Stimulated activated CD4-positive, alpha-beta T cell treated with anti-CD3 and anti-CD28 coated beads, Interleukin-4, amount 100 ng/mL, for 48 hours (primary cell): ENCODE measurements around the gene AMIGO1.
A peak's percentile ranks its signal among the peaks of the same experiment; 100 is the strongest.

Source experiments
- DNase-seq, 2 donors: peaks; one replicate each; pipeline ENCODE4 v3.0.0-alpha.2; 2020; ENCODE audit warnings: low read depth in 2 of 2

AMIGO1 gene

GRCh38 chr1:109502364-109502851, 7.1 kb downstream of the AMIGO1 start:
- no peak for DNase-seq

GRCh38 chr1:109501644-109502363, 7.7 kb downstream of the AMIGO1 start:
- no peak for DNase-seq

GRCh38 chr1:109500941-109501381, 8.6 kb downstream of the AMIGO1 start:
- DNase-seq = no peak

GRCh38 chr1:109499661-109500536, 9.6 kb downstream of the AMIGO1 start:
- peak in 1 of 2 donors; percentile 57 for DNase-seq

- DNase-seq = no peak
These were observed 10.4 kb downstream of the AMIGO1 start for GRCh38 chr1:109499081-109499480.

GRCh38 chr1:109498161-109498801, 11.2 kb downstream of the AMIGO1 start:
- no peak for DNase-seq

GRCh38 chr1:109497449-109498160, 11.9 kb downstream of the AMIGO1 start:
- DNase-seq = no peak

GRCh38 chr1:109495738-109496137, 13.8 kb downstream of the AMIGO1 start:
- no peak for DNase-seq

- peak; percentile 87 for DNase-seq
These were observed 15.6 kb downstream of the AMIGO1 start, which contains the start of gene CYB561D1 for GRCh38 chr1:109493805-109494539. TSS of gene CYB561D1 (plus strand) at chr1:109494094. CDS start at chr1:109494140, 46 bp downstream.

- DNase-seq = no peak
These were observed 16.3 kb downstream of the AMIGO1 start for GRCh38 chr1:109493227-109493626.

GRCh38 chr1:109492779-109493178, 16.7 kb downstream of the AMIGO1 start:
- no peak for DNase-seq

GRCh38 chr1:109491372-109491771, 18.2 kb downstream of the AMIGO1 start:
- no peak for DNase-seq

GRCh38 chr1:109490934-109491302, 18.6 kb downstream of the AMIGO1 start:
- no peak for DNase-seq

GRCh38 chr1:109490029-109490933, 19.2 kb downstream of the AMIGO1 start:
- DNase-seq = peak in 1 of 2 donors; percentile 59

GRCh38 chr1:109488696-109489095, 20.8 kb downstream of the AMIGO1 start:
- no peak for DNase-seq

- DNase-seq = no peak
These were observed 21.3 kb downstream of the AMIGO1 start for GRCh38 chr1:109488201-109488600.

- DNase-seq = no peak
These were observed 22.3 kb downstream of the AMIGO1 start for GRCh38 chr1:109487261-109487660.

- no peak for DNase-seq
These were observed 24.5 kb downstream of the AMIGO1 start for GRCh38 chr1:109485001-109485400.

- no peak for DNase-seq
These were observed 25.0 kb downstream of the AMIGO1 start for GRCh38 chr1:109484519-109484975.
